NB4 (cell line): ENCODE data around the gene MUSTN1.

Experiments
- DNase-seq: peaks from one replicate; pipeline ENCODE4 v3.0.0; 2010; ENCODE audit warnings: low read depth
- H3K4me3 ChIP-seq: one replicate; pipeline ENCODE4 v1.5.1; 2011; ENCODE audit warnings: mild to moderate bottlenecking, low read depth, low read length, moderate library complexity
- MYC ChIP-seq: IDR thresholded peaks from 2 replicates; pipeline ENCODE4 v1.6.1; 2011; ENCODE audit warnings: low read depth, low read length
- POLR2A ChIP-seq: IDR thresholded peaks from 2 replicates; pipeline ENCODE4 v1.6.1; 2011; ENCODE audit warnings: mild to moderate bottlenecking; ENCODE audit not compliant: insufficient read length; ENCODE audit errors: extremely low read depth
- TF ChIP-seq, protein P1 (sequence below): IDR thresholded peaks from 2 replicates; pipeline ENCODE4 v1.6.1; 2011; ENCODE audit warnings: low read depth, low read length
- TF ChIP-seq, protein P2 (sequence below): IDR thresholded peaks from one replicate; pipeline ENCODE4 v1.5.1; 2012; ENCODE audit warnings: low read depth, low read length

Gene MUSTN1

DNA sequence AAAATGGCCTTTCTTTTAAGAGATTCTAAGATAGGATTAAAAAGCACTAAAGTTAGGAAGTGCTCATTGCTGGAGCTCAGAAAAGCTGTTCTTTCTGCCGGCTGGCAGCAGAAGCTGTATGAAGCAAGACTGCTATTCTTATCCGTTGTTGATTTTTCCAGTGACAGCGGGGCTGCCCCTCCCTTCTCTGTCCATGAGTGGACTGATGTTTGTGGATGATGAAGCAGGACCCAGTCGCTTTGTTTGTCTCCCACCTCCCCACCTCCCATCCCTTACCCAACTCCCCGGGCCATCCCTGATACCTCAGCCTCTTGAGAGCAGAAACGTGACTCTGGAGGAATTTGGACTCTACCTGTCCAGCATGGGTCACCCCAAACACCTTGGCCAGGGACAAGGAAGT is 10.3 kb upstream of the MUSTN1 start:
- H3K4me3 ChIP-seq: no peak overlapping the region
- no peak for DNase-seq
- TF ChIP-seq POLR2A: no peak
- TF ChIP-seq, protein P1, sequence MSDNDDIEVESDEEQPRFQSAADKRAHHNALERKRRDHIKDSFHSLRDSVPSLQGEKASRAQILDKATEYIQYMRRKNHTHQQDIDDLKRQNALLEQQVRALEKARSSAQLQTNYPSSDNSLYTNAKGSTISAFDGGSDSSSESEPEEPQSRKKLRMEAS: no peak
- no peak for TF ChIP-seq MYC
- TF ChIP-seq, protein P2, sequence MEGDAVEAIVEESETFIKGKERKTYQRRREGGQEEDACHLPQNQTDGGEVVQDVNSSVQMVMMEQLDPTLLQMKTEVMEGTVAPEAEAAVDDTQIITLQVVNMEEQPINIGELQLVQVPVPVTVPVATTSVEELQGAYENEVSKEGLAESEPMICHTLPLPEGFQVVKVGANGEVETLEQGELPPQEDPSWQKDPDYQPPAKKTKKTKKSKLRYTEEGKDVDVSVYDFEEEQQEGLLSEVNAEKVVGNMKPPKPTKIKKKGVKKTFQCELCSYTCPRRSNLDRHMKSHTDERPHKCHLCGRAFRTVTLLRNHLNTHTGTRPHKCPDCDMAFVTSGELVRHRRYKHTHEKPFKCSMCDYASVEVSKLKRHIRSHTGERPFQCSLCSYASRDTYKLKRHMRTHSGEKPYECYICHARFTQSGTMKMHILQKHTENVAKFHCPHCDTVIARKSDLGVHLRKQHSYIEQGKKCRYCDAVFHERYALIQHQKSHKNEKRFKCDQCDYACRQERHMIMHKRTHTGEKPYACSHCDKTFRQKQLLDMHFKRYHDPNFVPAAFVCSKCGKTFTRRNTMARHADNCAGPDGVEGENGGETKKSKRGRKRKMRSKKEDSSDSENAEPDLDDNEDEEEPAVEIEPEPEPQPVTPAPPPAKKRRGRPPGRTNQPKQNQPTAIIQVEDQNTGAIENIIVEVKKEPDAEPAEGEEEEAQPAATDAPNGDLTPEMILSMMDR: no peak

DNA sequence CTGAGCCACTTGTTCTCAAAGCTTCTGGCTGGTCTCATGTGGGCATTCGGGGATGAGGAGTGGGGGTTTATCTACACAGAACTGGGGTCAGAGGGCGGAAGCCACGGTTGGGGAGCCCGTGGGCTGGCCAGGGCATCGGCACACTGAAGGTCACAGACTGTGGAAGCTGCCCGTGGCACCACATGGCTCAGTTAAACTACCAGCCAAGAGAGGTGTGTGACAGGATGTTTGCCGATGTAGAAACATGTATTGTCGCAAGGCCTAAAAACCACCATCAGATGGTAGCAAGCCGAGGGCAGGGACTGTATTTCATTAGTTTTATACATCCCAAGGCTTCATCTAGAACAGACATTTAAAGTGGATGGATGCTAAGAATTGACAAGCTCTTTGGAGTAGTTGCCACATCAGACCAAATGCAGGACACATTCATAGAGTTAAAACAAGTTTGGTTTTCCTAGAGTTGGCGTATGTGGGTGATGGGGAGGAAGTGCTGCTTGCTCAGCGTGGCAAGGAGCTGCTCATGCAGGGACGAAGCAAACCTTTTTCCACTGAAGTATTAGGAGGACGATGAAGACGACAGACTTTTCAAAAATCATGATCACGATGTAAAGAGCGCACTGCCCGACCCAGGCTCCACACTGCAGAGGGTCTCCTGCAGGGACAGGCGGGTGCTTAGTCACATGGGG is 9.6 kb upstream of the MUSTN1 start:
- H3K4me3 ChIP-seq: no peak overlapping the region
- TF ChIP-seq, protein P1: no peak; the same call in 1 of the 2 replicates
- TF ChIP-seq MYC (no peak), POLR2A (no peak)
- TF ChIP-seq, protein P2: no peak
- no peak for DNase-seq

DNA sequence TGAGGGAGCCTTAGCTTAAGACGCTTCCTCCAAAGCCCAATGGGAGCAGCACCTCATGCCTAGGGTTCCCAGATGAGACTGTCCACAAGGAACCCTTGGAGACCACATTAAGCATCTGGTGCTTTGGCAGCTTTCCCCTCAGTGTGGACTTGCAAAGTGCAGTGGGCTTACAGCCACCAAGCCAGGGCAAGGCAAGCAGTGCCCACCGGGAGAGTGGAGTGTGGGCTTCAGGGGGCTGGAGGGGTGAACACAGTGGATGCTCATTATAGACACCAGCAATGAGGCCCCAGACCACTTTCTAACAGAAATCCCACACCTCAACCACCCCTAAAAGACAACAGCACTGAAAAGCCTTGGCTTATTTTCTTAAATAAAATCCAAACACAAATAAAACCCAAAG is 9.1 kb upstream of the MUSTN1 start:
- no peak for DNase-seq
- H3K4me3 ChIP-seq: no peak overlapping the region
- TF ChIP-seq POLR2A (no peak), MYC (no peak)
- TF ChIP-seq, protein P1: no peak
- TF ChIP-seq, protein P2: no peak

DNA sequence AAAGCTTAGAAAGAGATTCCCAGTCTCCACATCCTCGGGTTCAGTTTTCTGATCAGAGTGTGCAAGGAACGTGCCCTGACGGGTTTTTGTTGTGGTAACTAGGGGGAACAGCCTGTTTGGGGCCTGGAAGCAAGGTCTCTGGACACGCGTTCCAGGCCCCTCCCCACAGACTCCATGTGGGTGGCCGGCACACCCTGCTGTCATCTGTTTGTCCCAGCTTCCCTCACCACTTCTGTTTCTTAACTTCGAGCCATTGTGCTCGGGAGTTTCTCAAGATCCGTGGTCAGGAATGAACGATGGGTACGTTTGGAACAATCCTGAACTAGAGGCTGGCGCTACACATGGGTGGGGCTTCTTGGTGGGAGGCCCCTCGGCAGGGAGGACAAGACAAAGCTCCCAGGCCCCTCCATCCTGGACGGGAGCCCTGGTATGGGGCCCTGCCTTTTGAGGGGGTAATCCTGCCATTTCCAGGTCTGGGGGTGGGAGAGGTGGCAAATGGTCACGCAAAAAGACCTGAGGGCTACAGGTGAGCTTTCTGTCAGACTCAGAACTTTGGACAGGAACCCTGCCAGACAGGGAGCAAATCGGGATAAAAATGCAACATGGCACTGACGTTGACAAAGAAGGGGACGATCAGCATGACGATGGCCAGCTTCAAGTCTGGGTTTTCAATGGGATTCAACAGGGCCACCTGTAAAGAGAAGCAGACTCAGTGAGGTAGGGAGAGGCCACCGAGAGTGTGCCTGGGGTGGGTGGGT is 8.5 kb upstream of the MUSTN1 start:
- no peak for DNase-seq
- TF ChIP-seq MYC: no peak
- TF ChIP-seq, protein P2: no peak
- TF ChIP-seq, protein P1: no peak
- no peak overlapping the region for H3K4me3 ChIP-seq

DNA sequence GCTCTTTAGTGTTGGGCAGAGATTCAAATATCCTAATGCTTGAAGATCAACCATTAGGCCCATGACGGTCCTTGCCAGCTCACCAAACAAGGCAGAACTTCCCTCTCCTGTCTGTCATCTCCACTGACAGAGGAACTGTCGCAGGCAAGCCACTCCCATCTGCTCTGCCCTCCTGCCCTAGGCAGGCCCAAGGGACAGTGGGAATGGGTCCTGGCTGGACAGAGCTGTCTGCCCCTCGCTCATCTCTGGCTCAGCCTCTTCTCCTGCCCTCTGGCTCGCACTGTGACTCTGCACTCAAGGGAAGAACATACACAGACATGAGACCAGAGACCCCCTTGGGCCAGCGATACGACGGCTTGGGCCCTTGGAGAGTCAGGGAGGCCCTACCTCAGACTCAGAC is 7.6 kb upstream of the MUSTN1 start:
- DNase-seq: no peak
- H3K4me3 ChIP-seq: no peak overlapping the region
- TF ChIP-seq MYC: no peak

DNA sequence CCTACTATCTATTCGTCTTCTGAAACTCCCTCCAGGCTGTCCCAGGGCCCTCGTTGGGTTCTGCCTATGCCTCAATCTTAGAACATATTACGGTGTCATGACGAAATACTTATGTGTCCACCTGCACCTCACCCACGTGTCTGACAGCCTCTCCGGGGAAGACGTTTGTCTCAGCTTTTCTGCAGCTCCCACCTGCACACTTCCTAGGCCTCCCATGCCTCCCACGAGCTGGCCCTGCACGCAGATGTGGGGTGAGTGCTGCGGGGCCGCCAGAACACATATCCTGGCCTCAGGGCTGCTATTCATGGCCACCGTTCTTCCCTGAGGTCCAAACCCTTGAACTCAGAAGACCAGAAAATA is 7.1 kb upstream of the MUSTN1 start:
- no peak overlapping the region for H3K4me3 ChIP-seq
- no peak for TF ChIP-seq POLR2A
- no peak for TF ChIP-seq MYC
- TF ChIP-seq, protein P2: no peak
- TF ChIP-seq, protein P1: no peak
- DNase-seq: no peak
